Liver (tissue), 9 donors: Measurements from ENCODE around the gene FAM222A. TPM values are rescaled to one million over a fixed set of nuclear protein-coding genes. Genes with fewer than 3 reads are reported as not detected.

Source experiments
- DNase-seq: peaks from one replicate; pipeline ENCODE4 v3.0.0-alpha.2; 2017; ENCODE audit warnings: low spot score
- H3K27ac ChIP-seq, 2 donors: one replicate each; pipeline ENCODE4 v1.7.0; 2013; ENCODE audit warnings: inconsistent platforms in 2 of 2, low read length in 2 of 2, control low read depth in 1 of 2, low read depth in 1 of 2, mild to moderate bottlenecking in 1 of 2
- H3K27me3 ChIP-seq, 4 donors: one replicate each; pipeline versions ENCODE4 v1.6.1 to v1.7.0; 2013; ENCODE audit warnings: low read length in 3 of 4, inconsistent platforms in 1 of 4, mild to moderate bottlenecking in 1 of 4, moderate library complexity in 1 of 4; ENCODE audit not compliant: control insufficient read depth in 4 of 4, insufficient read depth in 4 of 4
- H3K36me3 ChIP-seq, 4 donors: one replicate each; pipeline versions ENCODE4 v1.6.1 to v1.7.0; 2013; ENCODE audit warnings: low read length in 3 of 4, mild to moderate bottlenecking in 3 of 4, low read depth in 1 of 4, moderate library complexity in 1 of 4; ENCODE audit not compliant: control insufficient read depth in 4 of 4, insufficient read depth in 3 of 4
- H3K4me1 ChIP-seq, 4 donors: one replicate each; pipeline versions ENCODE4 v1.6.1 to v1.7.0; 2013; ENCODE audit warnings: low read length in 3 of 4, mild to moderate bottlenecking in 3 of 4, moderate library complexity in 1 of 4; ENCODE audit not compliant: control insufficient read depth in 4 of 4, insufficient read depth in 4 of 4
- H3K4me3 ChIP-seq, 3 donors: one replicate each; pipeline versions ENCODE4 v1.6.1 to v1.7.0; 2013; ENCODE audit warnings: low read length in 3 of 3, control low read depth in 1 of 3, low read depth in 1 of 3, mild to moderate bottlenecking in 1 of 3
- H3K9ac ChIP-seq, 2 donors: one replicate each; pipeline ENCODE4 v1.7.0; 2013; ENCODE audit warnings: low read length in 2 of 2, mild to moderate bottlenecking in 2 of 2, moderate library complexity in 2 of 2, control low read depth in 1 of 2, low read depth in 1 of 2
- H3K9me3 ChIP-seq, 4 donors: one replicate each; pipeline versions ENCODE4 v1.6.1 to v1.7.0; 2013; ENCODE audit warnings: low read length in 3 of 4; ENCODE audit not compliant: control insufficient read depth in 4 of 4
- EGR1 ChIP-seq, 2 donors: IDR thresholded peaks; 2 replicates each; pipeline ENCODE4 v1.6.1; 2016 to 2018; ENCODE audit warnings: antibody characterized with exemption in 2 of 2, low read depth in 2 of 2
- FOXA1 ChIP-seq: IDR thresholded peaks from 2 replicates; pipeline ENCODE4 v1.6.1; 2016; ENCODE audit warnings: antibody characterized with exemption
- GABPA ChIP-seq, 2 donors: IDR thresholded peaks in 1 of 2; conservative IDR thresholded peaks in 1 of 2; 2 replicates each; pipeline ENCODE4 v1.6.1; 2016; ENCODE audit warnings: antibody characterized with exemption in 2 of 2, mild to moderate bottlenecking in 1 of 2, moderate library complexity in 1 of 2
- HNF4G ChIP-seq: IDR thresholded peaks from 2 replicates; pipeline ENCODE4 v1.6.1; 2016; ENCODE audit warnings: antibody characterized with exemption
- JUND ChIP-seq, 2 donors: IDR thresholded peaks; 2 replicates each; pipeline ENCODE4 v1.6.1; 2016; ENCODE audit warnings: antibody characterized with exemption in 2 of 2
- MAX ChIP-seq: IDR thresholded peaks from 2 replicates; pipeline ENCODE4 v1.6.1; 2016; ENCODE audit warnings: antibody characterized with exemption
- NR2F2 ChIP-seq: IDR thresholded peaks from 2 replicates; pipeline ENCODE4 v1.6.1; 2016; ENCODE audit warnings: antibody characterized with exemption
- RAD21 ChIP-seq, 2 donors: IDR thresholded peaks; 2 replicates each; pipeline ENCODE4 v1.6.1; 2016; ENCODE audit warnings: antibody characterized with exemption in 2 of 2, mild to moderate bottlenecking in 2 of 2
- RXRA ChIP-seq, 2 donors: IDR thresholded peaks; 2 replicates each; pipeline ENCODE4 v1.6.1; 2017 to 2018; ENCODE audit warnings: antibody characterized with exemption in 2 of 2, mild to moderate bottlenecking in 1 of 2
- SP1 ChIP-seq: IDR thresholded peaks from 2 replicates; pipeline ENCODE4 v1.6.1; 2018; ENCODE audit warnings: antibody characterized with exemption, mild to moderate bottlenecking
- TAF1 ChIP-seq: conservative IDR thresholded peaks from 2 replicates; pipeline ENCODE4 v1.6.1; 2016; ENCODE audit warnings: antibody characterized with exemption, mild to moderate bottlenecking
- YY1 ChIP-seq: IDR thresholded peaks from 2 replicates; pipeline ENCODE4 v1.6.1; 2016; ENCODE audit warnings: antibody characterized with exemption, mild to moderate bottlenecking
- WGBS: extraction: QIAGEN DNeasy Blood & Tissue Kit; methylation state at CpG from one replicate; pipeline ENCODE4 v1.1.7; 2013; 5-methylcytosine and 5-hydroxymethylcytosine counted together
- polyA plus RNA-seq, 2 donors: library from polyadenylated mRNA; stranded (reverse) in 1 of 2; unstranded in 1 of 2; fragments of 200-250 nt in 1 of 2; fragments of >200 nt in 1 of 2; fragmentation: Nextera tagmentation in 1 of 2; extraction: Ambion mirVana in 1 of 2; gene quantifications; one replicate each; pipeline versions ENCODE4 v1.2.1 to v1.2.3, GENCODE V29; 2013 to 2015
- total RNA-seq, 2 donors: library from RNA; depleted of rRNA; stranded (reverse); fragments of >200 nt; gene quantifications; one replicate each; pipeline ENCODE4 v1.2.3, GENCODE V29; 2014
- TF ChIP-seq, protein P1 (sequence below): IDR thresholded peaks from 2 replicates; pipeline ENCODE4 v1.6.1; 2016; ENCODE audit warnings: antibody characterized with exemption, mild to moderate bottlenecking
- TF ChIP-seq, protein P2 (sequence below): fragments of 150-350 bp; IDR thresholded peaks from 2 replicates; pipeline ENCODE4 v1.5.1; 2017; ENCODE audit warnings: improper control_type of control experiment, low read depth, low read length; ENCODE audit not compliant: missing input control
- TF ChIP-seq, protein P3 (sequence below): IDR thresholded peaks from 2 replicates; pipeline ENCODE4 v1.6.1; 2016; ENCODE audit warnings: antibody characterized with exemption
- donor health status: healthy.
- donor health status: healthy.
- donor health status: healthy.
- donor health status: healthy.
- donor health status: healthy.

The FAM222A gene
- total and polyA plus RNA-seq, 4 donors, result 0.97 to 2.2 (median 1.9) TPM

DNA sequence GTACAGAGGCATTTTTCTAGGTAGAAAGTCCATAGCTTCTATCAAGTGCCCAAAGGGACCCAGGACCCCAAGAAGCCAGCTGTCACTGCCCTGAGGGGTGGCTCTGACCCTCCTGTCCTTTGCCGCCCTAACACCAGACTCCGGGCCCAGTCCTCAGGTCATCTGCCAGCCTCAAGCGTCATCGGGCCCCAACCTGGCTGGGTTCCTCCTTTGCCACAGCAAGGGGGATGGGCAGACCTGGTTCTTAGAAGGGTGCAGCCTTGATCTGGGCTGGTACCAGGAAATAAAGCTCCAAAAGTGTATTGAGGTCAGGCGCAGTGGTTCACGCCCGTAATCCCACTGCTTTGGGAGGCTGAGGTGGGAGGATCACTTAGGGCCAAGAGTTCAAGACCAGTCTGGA, 27.1 kb upstream of the FAM222A start:
- TF ChIP-seq EGR1 (IDR thresholded peaks at IDR 0.05; ENCODE audit: low read depth in 2 of 2) (no peak), MAX (no peak), NR2F2 (no peak)
- H3K9ac ChIP-seq, result no peak overlapping the region
- peaks cover 1 to 11% (median 8%) of the 10 kb centered on the region in 4 donors for H3K4me1 ChIP-seq
- no peak overlapping the region for H3K27ac ChIP-seq
- no peaks in the 10 kb centered on the region for H3K27me3 ChIP-seq
- H3K4me3 ChIP-seq, result no peak overlapping the region
- H3K36me3 ChIP-seq, result no peaks in the 10 kb centered on the region
- H3K9me3 ChIP-seq, result no peaks in the 10 kb centered on the region
- DNase-seq, result no peak
- WGBS, result 84% methylated on average over 7 of the region's 7 CpGs

DNA sequence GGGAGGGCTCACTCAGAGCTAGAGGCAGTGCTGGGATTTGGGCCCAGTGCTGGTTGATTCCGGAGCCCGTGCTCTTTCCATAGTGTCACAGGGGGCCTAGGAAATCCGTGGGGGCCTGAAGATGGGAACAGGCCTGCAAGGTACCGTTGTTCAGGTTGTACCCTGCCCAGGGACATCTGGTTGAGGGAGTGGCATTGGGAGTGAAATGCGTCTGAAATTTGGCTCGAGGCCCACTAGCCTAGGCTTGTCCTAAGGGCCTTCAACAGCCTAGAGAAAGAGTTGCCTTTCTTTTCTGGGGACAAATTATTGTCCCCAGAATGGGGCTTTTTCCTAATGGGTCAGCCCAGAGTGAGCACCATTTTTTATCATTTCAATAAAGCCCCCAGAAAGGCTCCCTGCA, 26.4 kb upstream of the FAM222A start:
- TF ChIP-seq GABPA (IDR thresholded peaks at IDR 0.05 in 1 of 2, conservative IDR thresholded peaks at IDR 0.05 in 1 of 2), result no peak
- TF ChIP-seq SP1, result no peak
- TF ChIP-seq EGR1 (IDR thresholded peaks at IDR 0.05; ENCODE audit: low read depth in 2 of 2), result no peak
- TF ChIP-seq TAF1, result no peak
- TF ChIP-seq, protein P1, sequence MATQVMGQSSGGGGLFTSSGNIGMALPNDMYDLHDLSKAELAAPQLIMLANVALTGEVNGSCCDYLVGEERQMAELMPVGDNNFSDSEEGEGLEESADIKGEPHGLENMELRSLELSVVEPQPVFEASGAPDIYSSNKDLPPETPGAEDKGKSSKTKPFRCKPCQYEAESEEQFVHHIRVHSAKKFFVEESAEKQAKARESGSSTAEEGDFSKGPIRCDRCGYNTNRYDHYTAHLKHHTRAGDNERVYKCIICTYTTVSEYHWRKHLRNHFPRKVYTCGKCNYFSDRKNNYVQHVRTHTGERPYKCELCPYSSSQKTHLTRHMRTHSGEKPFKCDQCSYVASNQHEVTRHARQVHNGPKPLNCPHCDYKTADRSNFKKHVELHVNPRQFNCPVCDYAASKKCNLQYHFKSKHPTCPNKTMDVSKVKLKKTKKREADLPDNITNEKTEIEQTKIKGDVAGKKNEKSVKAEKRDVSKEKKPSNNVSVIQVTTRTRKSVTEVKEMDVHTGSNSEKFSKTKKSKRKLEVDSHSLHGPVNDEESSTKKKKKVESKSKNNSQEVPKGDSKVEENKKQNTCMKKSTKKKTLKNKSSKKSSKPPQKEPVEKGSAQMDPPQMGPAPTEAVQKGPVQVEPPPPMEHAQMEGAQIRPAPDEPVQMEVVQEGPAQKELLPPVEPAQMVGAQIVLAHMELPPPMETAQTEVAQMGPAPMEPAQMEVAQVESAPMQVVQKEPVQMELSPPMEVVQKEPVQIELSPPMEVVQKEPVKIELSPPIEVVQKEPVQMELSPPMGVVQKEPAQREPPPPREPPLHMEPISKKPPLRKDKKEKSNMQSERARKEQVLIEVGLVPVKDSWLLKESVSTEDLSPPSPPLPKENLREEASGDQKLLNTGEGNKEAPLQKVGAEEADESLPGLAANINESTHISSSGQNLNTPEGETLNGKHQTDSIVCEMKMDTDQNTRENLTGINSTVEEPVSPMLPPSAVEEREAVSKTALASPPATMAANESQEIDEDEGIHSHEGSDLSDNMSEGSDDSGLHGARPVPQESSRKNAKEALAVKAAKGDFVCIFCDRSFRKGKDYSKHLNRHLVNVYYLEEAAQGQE, result no peak
- TF ChIP-seq FOXA1, result no peak
- no peak for TF ChIP-seq MAX
- TF ChIP-seq YY1, result no peak
- no peak for TF ChIP-seq HNF4G
- H3K27ac ChIP-seq, result no peak overlapping the region
- H3K36me3 ChIP-seq, result no peaks in the 10 kb centered on the region
- H3K9ac ChIP-seq, result no peak overlapping the region
- DNase-seq, result no peak
- H3K27me3 ChIP-seq, result no peaks in the 10 kb centered on the region
- H3K9me3 ChIP-seq, result no peaks in the 10 kb centered on the region
- no peak overlapping the region for H3K4me3 ChIP-seq
- H3K4me1 ChIP-seq, result peaks cover 0 to 5% (median 4%) of the 10 kb centered on the region in 4 donors
- WGBS, result 72% methylated on average over 6 of the region's 6 CpGs

GRCh38 chr12:109689426-109689825, 24.2 kb upstream of the FAM222A start:
- no peak overlapping the region for H3K27ac ChIP-seq
- DNase-seq, result no peak
- WGBS, result 89% methylated on average over 3 of the region's 3 CpGs
- TF ChIP-seq FOXA1, result no peak
- no peak for TF ChIP-seq EGR1 (IDR thresholded peaks at IDR 0.05; ENCODE audit: low read depth in 2 of 2)
- TF ChIP-seq, protein P2, sequence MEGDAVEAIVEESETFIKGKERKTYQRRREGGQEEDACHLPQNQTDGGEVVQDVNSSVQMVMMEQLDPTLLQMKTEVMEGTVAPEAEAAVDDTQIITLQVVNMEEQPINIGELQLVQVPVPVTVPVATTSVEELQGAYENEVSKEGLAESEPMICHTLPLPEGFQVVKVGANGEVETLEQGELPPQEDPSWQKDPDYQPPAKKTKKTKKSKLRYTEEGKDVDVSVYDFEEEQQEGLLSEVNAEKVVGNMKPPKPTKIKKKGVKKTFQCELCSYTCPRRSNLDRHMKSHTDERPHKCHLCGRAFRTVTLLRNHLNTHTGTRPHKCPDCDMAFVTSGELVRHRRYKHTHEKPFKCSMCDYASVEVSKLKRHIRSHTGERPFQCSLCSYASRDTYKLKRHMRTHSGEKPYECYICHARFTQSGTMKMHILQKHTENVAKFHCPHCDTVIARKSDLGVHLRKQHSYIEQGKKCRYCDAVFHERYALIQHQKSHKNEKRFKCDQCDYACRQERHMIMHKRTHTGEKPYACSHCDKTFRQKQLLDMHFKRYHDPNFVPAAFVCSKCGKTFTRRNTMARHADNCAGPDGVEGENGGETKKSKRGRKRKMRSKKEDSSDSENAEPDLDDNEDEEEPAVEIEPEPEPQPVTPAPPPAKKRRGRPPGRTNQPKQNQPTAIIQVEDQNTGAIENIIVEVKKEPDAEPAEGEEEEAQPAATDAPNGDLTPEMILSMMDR, result no peak
- no peak for TF ChIP-seq NR2F2
- no peak for TF ChIP-seq YY1
- TF ChIP-seq GABPA (IDR thresholded peaks at IDR 0.05 in 1 of 2, conservative IDR thresholded peaks at IDR 0.05 in 1 of 2), result no peak
- TF ChIP-seq, protein P3, sequence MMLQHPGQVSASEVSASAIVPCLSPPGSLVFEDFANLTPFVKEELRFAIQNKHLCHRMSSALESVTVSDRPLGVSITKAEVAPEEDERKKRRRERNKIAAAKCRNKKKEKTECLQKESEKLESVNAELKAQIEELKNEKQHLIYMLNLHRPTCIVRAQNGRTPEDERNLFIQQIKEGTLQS, result no peak
- TF ChIP-seq RXRA (IDR thresholded peaks at IDR 0.05), result no peak
- no peak for TF ChIP-seq RAD21 (IDR thresholded peaks at IDR 0.05)
- TF ChIP-seq JUND (IDR thresholded peaks at IDR 0.05), result no peak
- H3K36me3 ChIP-seq, result no peaks in the 10 kb centered on the region
- H3K4me1 ChIP-seq, result no peaks in the 10 kb centered on the region
- H3K27me3 ChIP-seq, result no peaks in the 10 kb centered on the region
- H3K9ac ChIP-seq, result no peak overlapping the region
- H3K9me3 ChIP-seq, result no peaks in the 10 kb centered on the region
- H3K4me3 ChIP-seq, result no peak overlapping the region
